NB4 (cell line): Measurements from ENCODE around the gene TOM1L2.
"Not testable (repeated sequence)": the region's sequence is repeated elsewhere in the genome, so short reads cannot be mapped to it uniquely, and the experiment has no call there.

Experiments
- DNase-seq: peaks from one replicate; pipeline ENCODE4 v3.0.0; 2010; ENCODE audit warnings: low read depth
- H3K4me3 ChIP-seq: one replicate; pipeline ENCODE4 v1.5.1; 2011; ENCODE audit warnings: mild to moderate bottlenecking, low read depth, low read length, moderate library complexity
- MYC ChIP-seq: IDR thresholded peaks from 2 replicates; pipeline ENCODE4 v1.6.1; 2011; ENCODE audit warnings: low read depth, low read length
- POLR2A ChIP-seq: IDR thresholded peaks from 2 replicates; pipeline ENCODE4 v1.6.1; 2011; ENCODE audit warnings: mild to moderate bottlenecking; ENCODE audit not compliant: insufficient read length; ENCODE audit errors: extremely low read depth
- TF ChIP-seq, protein P1 (sequence below): IDR thresholded peaks from one replicate; pipeline ENCODE4 v1.5.1; 2012; ENCODE audit warnings: low read depth, low read length
- TF ChIP-seq, protein P2 (sequence below): IDR thresholded peaks from 2 replicates; pipeline ENCODE4 v1.6.1; 2011; ENCODE audit warnings: low read depth, low read length

TOM1L2 gene

DNA sequence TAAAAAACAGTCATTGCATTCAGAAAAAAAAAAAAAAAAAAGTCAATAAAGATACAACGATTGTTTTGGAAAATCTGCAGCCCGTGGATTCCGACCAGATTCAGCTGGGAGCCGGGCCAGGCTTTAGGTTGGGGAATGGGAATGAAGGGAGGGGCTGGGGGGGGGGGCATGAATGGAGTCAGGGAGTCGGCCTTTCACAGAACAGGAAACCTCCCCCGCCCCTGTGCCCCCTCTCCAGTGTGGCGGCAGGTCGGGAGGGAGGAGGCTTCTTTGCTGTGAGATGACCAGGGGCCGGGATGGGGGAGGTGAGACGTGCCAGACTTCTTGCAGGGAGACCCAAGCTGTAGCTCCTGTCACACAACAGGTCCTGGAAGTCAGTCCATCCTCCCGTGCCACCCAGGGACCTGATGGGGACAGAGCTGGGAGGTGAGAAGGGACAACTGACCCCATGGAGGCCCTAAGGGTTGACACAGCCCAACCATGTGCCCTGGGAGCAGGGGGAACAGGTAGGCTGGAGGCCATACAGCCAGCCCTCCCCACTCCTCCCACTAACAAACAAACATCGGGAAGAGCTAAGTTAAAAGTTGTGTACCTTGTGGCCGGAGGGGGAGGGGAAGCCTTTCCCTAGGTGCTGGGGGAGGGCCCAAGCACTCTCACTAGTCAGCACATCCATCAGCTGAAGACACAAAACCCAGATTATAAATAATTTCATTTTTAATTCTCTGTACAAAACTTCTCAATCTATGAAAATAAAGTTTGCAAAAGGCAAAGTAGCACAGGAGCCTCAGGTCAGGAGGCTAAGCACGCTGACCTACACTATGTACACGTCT lies 160.6 kb downstream of the TOM1L2 start:
- DNase-seq: no peak
- TF ChIP-seq MYC (no peak), POLR2A (no peak)
- TF ChIP-seq, protein P1, sequence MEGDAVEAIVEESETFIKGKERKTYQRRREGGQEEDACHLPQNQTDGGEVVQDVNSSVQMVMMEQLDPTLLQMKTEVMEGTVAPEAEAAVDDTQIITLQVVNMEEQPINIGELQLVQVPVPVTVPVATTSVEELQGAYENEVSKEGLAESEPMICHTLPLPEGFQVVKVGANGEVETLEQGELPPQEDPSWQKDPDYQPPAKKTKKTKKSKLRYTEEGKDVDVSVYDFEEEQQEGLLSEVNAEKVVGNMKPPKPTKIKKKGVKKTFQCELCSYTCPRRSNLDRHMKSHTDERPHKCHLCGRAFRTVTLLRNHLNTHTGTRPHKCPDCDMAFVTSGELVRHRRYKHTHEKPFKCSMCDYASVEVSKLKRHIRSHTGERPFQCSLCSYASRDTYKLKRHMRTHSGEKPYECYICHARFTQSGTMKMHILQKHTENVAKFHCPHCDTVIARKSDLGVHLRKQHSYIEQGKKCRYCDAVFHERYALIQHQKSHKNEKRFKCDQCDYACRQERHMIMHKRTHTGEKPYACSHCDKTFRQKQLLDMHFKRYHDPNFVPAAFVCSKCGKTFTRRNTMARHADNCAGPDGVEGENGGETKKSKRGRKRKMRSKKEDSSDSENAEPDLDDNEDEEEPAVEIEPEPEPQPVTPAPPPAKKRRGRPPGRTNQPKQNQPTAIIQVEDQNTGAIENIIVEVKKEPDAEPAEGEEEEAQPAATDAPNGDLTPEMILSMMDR: no peak
- TF ChIP-seq, protein P2, sequence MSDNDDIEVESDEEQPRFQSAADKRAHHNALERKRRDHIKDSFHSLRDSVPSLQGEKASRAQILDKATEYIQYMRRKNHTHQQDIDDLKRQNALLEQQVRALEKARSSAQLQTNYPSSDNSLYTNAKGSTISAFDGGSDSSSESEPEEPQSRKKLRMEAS: no peak
- H3K4me3 ChIP-seq: no peak overlapping the region

DNA sequence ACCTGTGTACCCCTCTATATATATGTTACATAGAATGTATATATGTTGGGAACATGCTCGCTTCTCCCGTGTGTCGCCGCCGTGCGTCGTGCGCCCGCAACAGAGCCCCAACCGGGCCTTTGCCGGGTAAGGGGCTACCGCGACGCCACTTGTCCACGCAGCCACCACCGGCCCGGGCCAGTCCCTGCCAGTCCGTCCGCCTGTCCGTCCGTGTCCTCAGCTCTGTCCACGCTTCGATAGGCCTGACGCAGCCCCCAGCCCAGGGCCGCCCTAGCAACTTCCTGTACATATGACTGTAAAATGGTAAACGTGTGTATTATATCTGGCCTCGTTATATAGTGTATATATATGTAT lies 161.3 kb downstream of the TOM1L2 start:
- H3K4me3 ChIP-seq: no peak overlapping the region
- no peak for DNase-seq
- TF ChIP-seq MYC (no peak), POLR2A (no peak)
- TF ChIP-seq, protein P2: no peak
- TF ChIP-seq, protein P1: no peak

DNA sequence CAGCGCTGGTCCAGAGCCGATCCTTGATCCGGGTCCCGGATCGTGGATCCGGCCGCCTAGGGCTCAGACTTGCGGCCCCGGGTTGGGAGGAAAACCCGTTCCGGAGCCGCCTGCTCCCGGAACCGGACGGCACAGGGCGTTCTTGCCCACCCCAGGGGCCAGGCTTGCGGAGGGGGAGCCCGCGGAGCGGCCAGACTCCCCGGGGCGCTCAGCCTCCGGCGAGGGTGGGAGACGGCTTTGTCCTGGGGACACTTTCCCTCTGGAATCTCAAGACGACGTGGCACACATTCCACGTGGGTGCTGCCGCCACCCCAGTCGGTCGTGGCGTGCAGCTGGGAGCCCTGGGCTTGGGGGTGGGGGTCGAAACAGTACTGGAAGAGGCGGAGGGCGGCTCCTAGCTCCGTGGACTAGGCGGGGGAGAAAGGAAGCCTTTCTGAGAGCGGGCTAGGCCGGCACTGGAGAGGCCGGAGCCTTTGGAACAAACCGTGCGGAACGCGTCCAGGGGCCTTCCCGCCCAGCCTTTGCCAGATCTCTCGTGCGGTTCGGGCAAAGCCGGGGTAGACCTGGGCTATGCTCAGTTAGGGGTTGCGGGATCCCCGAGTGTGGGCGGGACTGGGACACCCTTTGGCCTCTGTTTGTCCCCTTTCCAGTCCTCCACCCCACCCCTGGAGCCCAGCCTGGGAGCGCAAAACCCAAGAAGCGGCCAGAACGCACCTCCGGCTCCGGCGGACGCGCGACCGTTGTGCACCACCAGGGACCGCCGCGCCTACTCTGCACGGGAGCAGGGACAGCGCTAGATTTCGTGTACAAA lies 161.9 kb downstream of the TOM1L2 start:
- TF ChIP-seq POLR2A (no peak), MYC (no peak)
- TF ChIP-seq, protein P2: no peak
- TF ChIP-seq, protein P1: no peak
- DNase-seq: no peak
- H3K4me3 ChIP-seq: no peak overlapping the region

DNA sequence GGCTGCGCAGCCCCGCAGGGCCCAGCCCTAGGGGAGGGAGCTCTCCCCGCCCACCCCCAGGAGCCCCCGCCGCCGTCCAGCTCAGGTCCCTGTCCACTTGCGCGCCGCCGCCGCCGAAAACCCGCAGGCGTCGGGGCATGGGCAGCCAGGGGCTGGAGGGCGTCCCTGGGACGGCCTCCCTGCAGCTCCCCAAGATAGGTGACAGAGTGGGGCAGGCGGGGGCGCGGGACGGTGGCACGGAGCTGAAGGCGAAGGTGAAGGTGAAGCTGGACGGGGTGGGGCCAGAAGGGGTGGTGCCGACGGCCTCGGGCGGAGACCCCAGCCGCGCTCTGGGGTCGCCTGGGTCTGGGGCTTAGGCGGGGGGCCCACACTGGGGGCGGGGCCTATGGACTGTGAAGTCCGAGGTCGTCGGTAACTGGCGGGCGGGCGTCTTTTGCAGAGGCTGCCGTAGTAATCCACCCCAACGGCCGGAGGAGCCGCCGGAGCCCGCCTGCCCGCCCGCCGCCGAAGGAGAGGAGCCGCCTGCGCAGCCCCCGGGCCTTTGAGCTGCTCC lies 162.6 kb downstream of the TOM1L2 start:
- no peak overlapping the region for H3K4me3 ChIP-seq
- TF ChIP-seq, protein P2: no peak
- no peak for TF ChIP-seq MYC
- TF ChIP-seq POLR2A: no peak
- TF ChIP-seq, protein P1: no peak
- DNase-seq: no peak

DNA sequence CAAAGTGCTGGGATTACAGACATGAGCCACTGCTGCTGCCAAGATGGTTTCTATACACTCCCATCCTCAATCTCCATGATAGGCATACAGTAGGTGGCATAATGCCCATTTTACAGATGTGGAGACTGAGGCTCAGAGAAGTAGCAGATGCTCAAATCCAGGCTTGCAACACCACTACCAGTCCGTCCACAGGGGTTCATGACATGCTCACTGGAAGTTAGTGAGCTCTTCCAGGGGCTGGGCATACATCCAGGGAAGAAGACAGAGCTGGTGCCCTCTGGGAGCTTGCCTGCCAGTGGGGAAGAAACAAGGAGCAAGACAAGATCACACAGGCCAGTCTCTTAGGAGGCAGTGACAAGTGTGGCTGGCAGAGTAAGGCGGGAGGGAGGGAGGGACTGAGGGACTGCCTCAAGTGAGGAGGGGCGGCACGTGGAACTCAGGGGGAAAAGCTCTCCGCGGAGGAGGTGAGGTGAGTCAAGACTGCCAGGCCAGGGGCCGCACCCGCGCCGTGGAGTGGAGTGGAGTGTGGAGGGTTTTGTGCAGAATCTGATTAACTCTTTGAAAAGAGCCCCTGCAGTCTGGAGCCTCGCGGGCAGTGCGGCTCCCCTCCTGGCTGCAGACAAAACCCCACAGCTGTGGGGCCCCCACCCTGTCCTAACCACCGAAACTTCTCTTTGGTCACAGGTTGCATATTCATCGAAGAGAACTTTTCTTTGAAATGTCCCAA lies 163.3 kb downstream of the TOM1L2 start:
- H3K4me3 ChIP-seq: no peak overlapping the region
- TF ChIP-seq POLR2A (no peak), MYC (no peak)
- TF ChIP-seq, protein P1: no peak
- TF ChIP-seq, protein P2: no peak
- peak; percentile 44 for DNase-seq

DNA sequence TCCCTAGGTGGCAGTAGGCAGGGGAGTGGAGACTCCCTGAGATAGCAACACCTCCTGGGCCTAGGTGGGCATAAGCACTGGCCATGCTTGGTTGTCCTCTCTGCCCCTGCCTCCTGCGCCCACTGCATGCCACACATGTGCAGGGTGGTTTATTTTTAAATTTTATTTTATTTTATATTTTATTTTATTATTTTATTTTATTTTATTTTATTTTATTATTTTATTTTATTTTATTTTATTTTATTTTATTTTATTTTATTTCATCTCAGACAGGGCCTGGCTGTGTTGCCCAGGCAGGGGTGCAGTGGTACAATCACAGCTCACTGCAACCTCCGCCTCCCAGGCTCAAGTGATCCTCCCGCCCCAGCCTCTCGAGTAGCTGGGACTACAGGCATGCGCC lies 164.0 kb downstream of the TOM1L2 start:
- not testable (repeated sequence) for H3K4me3 ChIP-seq, DNase-seq
